Calu3 (cell line): ENCODE measurements around the gene MAD1L1. TPM values are rescaled to one million over a fixed set of nuclear protein-coding genes. Genes with fewer than 3 reads are reported as not detected.

Source experiments
- BruUV-seq: library from RNA; stranded (reverse); fragments of 400-500 nt; replicated peaks from 2 replicates; lab custom pipeline; 2021; lab: Mats Ljungman, UMichigan
- CTCF ChIA-PET: fragments of 300-600 bp; sonication (Branson Sonifier 250); formaldehyde crosslinking; loops from one replicate; lab custom pipeline; 2022; ENCODE audit warnings: antibody characterized with exemption; lab: Charles Lee
- DNase-seq: peaks from one replicate; pipeline ENCODE4 v3.0.0; 2022
- H3K27ac Mint-ChIP-seq: one replicate; pipeline ENCODE4 v1.8.0; 2022; ENCODE audit warnings: mixed read lengths; ENCODE audit not compliant: unreplicated experiment
- H3K27me3 Mint-ChIP-seq: one replicate; pipeline ENCODE4 v1.8.0; 2022; ENCODE audit warnings: mixed read lengths; ENCODE audit not compliant: unreplicated experiment
- H3K36me3 Mint-ChIP-seq: one replicate; pipeline ENCODE4 v1.8.0; 2022; ENCODE audit warnings: mild to moderate bottlenecking, moderate library complexity, mixed read lengths; ENCODE audit not compliant: insufficient read depth, unreplicated experiment
- H3K4me1 Mint-ChIP-seq: one replicate; pipeline ENCODE4 v1.8.0; 2022; ENCODE audit warnings: mild to moderate bottlenecking, low read depth, mixed read lengths; ENCODE audit not compliant: unreplicated experiment
- H3K4me3 Mint-ChIP-seq: one replicate; pipeline ENCODE4 v1.8.0; 2022; ENCODE audit warnings: mild to moderate bottlenecking, low read depth, moderate library complexity, mixed read lengths; ENCODE audit not compliant: unreplicated experiment
- H3K9me3 Mint-ChIP-seq: one replicate; pipeline ENCODE4 v1.8.0; 2022; ENCODE audit warnings: low read depth, mixed read lengths; ENCODE audit not compliant: unreplicated experiment
- CTCF ChIP-seq: fragments of 200-600 bp; IDR thresholded peaks from one replicate; pipeline ENCODE4 v1.8.0; 2022; ENCODE audit warnings: antibody characterized with exemption; ENCODE audit not compliant: unreplicated experiment
- intact Hi-C: fragments of 100-400 bp; cut with micrococcal nuclease; formaldehyde crosslinking; loops from one replicate; pipeline ENCODE4 v1.10.0; 2022; ENCODE audit not compliant: unreplicated experiment
- total RNA-seq: library from RNA; stranded (reverse); gene quantifications from 2 replicates; pipeline ENCODE4 v1.2.3, GENCODE V29; 2022

Gene MAD1L1
- total RNA-seq, 1 experiment from 2014 or later: 86.0 TPM

GRCh38 chr7:2202361-2202761, 30.4 kb downstream of the MAD1L1 start:
- BruUV-seq: no TSS peak

DNA sequence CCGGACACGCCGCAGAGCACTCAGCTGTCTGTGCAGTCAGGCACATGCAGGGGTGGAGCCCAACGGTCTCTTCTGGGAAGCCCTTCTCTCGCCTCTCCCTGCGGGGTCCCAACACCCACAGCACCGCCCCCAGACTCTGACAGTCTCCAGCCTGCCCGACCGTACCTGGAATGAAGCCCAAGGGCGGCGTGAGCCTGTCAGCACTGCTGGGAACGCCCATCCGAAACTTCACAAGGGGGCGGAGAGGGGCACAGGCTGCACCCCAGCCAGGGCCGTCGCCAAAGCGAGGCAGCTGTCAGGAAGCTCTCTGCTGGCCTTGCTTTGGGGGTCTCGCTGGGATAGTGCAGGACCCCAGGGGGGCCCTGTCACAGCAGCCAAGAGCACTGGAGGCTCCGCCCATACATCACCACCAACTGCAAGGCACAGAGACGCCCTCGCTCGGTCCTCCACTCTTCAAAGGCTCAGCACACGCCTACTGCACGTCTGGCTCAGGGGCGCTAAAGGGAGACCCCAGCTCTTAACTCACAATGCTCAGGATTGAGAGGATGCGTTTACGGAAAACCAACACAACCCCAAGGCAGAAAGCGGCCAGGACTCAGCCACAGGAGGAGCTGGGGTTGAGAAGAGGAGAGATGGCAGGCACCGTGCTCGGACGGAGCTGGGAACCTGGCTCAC, 30.9 kb downstream of the MAD1L1 start:
- DNase-seq: no peak
- Mint-ChIP-seq H3K27me3 (no peaks in the 10 kb centered on the region), H3K4me3 (no peak overlapping the region), H3K4me1 (no peaks in the 10 kb centered on the region), H3K9me3 (no peaks in the 10 kb centered on the region), H3K36me3 (peaks cover 28% of the 10 kb centered on the region), H3K27ac (no peak overlapping the region)
- no TSS peak for BruUV-seq
- CTCF ChIA-PET: no interaction called here
- no peak for TF ChIP-seq CTCF
- intact Hi-C loops: no loop called here

More at GRCh38 chr7:2202361-2202761, 30.4 kb downstream of the MAD1L1 start:
- Mint-ChIP-seq H3K4me3 (no peak overlapping the region), H3K27me3 (no peaks in the 10 kb centered on the region), H3K4me1 (no peaks in the 10 kb centered on the region), H3K9me3 (no peaks in the 10 kb centered on the region), H3K27ac (no peak overlapping the region), H3K36me3 (peaks cover 30% of the 10 kb centered on the region)
- intact Hi-C loops: no loop called here
- DNase-seq: no peak
- CTCF ChIA-PET: no interaction called here
- TF ChIP-seq CTCF: no peak

GRCh38 chr7:2201128-2201527, 31.6 kb downstream of the MAD1L1 start:
- intact Hi-C loops: no loop called here
- H3K4me3 Mint-ChIP-seq: no peak overlapping the region
- BruUV-seq: no TSS peak
- H3K36me3 Mint-ChIP-seq: peaks cover 28% of the 10 kb centered on the region
- no peaks in the 10 kb centered on the region for H3K27me3 Mint-ChIP-seq
- no peak for DNase-seq
- no peak overlapping the region for H3K27ac Mint-ChIP-seq
- no peak for TF ChIP-seq CTCF
- peaks cover 4% of the 10 kb centered on the region for H3K9me3 Mint-ChIP-seq
- CTCF ChIA-PET: no interaction called here
- no peaks in the 10 kb centered on the region for H3K4me1 Mint-ChIP-seq

DNA sequence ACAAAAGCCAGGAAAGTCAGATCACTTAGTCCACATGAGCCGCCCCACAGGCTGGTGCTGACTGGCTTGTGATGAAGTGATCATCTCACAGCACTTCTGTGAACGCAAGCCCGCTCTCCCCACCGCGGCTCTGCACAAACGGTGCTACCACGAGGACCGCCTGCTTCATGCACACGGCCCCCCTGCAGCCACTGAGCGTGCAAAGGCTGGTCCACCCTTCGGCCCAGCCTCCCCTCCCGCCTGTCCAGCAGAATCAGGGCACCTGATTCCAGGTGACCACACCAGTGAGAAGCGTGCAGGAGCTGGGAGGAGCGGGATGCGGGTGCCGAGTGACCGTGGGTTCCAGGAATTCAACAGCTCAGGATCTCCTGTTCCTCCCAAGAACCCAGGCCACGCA, 32.2 kb downstream of the MAD1L1 start:
- intact Hi-C loops: no loop called here
- CTCF ChIA-PET: no interaction called here
- no TSS peak for BruUV-seq
- Mint-ChIP-seq H3K4me1 (no peaks in the 10 kb centered on the region), H3K4me3 (no peak overlapping the region), H3K36me3 (peaks cover 28% of the 10 kb centered on the region), H3K27ac (no peak overlapping the region), H3K27me3 (no peaks in the 10 kb centered on the region), H3K9me3 (peaks cover 4% of the 10 kb centered on the region)
- TF ChIP-seq CTCF: no peak
- no peak for DNase-seq
